GM15510 (cell line): ENCODE results near the gene ENKD1.

Source experiments
- POLR2A ChIP-seq: IDR thresholded peaks from 3 replicates; pipeline ENCODE4 v1.6.1; 2011; ENCODE audit warnings: borderline replicate concordance; ENCODE audit not compliant: insufficient read length; ENCODE audit errors: extremely low read depth

The ENKD1 gene, protein sequence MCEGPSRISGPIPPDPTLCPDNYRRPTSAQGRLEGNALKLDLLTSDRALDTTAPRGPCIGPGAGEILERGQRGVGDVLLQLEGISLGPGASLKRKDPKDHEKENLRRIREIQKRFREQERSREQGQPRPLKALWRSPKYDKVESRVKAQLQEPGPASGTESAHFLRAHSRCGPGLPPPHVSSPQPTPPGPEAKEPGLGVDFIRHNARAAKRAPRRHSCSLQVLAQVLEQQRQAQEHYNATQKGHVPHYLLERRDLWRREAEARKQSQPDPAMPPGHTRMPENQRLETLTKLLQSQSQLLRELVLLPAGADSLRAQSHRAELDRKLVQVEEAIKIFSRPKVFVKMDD

DNA sequence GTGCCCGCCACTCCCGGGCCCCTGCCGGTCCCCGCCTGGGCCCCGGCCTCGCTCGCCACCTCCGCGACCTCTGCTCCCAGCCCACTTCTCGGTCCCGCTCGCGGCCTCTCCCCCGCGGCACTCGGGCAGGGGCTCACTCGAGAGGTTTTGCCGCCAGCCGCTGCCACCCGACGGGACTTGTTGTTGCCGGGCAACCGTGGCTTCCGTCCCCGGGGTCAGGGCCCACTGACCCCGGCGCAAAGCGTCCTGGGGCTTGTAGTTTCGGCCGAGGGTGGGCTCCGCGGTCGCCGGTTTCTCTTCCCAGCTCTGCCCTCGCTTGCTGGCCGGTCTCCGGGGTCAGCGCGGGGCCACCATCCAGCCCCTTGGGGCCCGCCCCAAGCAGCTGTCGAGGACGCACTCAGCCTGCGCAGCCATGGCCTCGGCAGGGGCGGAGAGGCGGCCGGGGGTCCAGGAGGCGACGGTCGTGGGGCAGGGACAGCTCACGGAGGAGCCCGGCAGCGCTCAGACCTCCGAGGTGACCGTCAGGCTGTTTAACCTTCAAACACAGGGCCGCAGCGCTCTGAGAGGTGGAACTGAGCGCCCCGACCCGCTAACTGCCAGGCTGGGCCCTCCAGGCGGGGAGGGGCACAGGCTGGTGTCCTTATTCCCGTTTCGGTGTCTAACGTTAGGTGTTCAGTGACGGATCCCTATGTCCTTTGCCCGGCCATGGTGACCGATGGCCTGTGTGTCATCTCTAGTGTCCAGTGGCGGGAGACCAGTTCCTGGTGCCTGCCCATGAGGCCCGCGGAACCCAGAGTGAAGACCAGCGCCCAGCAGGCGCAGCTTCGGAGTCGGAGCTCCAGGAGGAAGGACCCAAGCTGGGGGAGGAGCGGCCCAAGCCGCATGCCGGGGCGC is at the start of gene ENKD1, which contains the start of gene C16orf86:
TSS of gene ENKD1 (minus strand) at position 192 of the 894 bp plus-strand sequence. CDS start 308 bp downstream, outside the sequence.
TSS of gene C16orf86 (plus strand) at position 256 of the 894 bp plus-strand sequence. CDS start at position 413, 157 bp downstream.
- TF ChIP-seq POLR2A: no peak

DNA sequence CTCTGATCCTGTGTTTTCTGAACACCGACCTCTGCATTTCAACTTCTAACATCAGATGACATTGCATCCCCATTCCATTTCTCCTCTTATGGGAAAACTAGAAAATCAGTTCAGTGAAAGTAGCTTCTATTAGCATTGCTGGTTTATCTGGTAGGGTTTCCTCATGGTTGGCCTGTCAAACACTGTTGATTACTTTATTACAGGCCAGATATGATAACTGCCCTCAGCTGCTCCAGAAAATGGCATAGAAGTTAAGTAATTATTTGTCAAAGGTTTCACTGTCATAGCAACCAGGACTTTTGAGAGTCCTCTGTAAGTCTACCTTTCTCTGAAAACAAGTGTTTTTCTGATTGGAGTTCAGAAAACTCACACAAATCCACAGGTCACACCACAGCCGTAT is 49.5 kb upstream of the ENKD1 start:
- TF ChIP-seq POLR2A: no peak

DNA sequence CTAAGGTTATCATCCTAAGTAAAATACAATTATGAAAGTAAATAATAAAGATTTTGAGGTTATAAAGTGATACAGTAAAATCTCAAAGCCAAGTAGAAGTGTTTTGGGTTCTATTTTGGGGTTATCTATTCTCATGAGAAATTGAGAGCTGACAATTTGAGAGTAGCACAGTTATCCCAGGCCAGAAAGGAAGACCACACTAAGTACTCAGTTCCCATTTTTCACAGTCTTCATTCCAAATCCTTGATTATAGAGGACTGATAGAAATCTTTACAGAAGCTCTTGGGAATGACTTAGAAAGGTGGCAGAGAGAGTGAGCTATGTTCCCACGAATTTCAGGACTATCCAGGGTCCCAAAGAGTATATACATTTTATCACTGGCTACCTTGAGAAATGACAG is 48.0 kb upstream of the ENKD1 start:
- no peak for TF ChIP-seq POLR2A

DNA sequence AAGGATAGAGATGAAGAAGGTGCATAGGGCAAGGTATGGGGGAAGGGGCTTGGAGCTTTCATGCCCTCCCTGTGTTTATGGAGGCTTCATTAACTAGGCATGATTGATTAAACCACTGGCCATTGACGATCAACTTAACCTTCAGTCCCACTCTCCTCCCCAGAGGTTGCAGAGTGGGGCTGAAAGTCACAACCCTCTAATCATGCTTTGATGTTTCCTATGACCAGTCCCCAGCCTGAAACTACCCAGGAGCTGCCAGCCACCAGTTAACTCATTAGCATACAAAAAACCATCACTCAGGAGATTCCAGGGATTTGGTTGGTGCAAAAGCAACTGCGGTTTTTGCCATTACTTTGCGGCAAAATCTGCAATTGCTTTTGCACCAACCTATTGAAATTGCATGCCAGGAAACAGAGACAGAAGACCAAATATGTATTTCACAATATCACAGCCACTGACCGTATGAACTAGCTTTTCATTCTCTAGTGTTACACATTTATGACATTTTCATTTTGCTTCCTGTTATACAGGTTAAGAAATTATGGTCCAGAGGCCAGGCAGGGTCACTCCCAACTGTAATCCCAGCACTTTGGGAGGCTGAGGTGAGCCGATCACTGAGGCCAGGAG is 47.2 kb upstream of the ENKD1 start:
- TF ChIP-seq POLR2A: no peak

DNA sequence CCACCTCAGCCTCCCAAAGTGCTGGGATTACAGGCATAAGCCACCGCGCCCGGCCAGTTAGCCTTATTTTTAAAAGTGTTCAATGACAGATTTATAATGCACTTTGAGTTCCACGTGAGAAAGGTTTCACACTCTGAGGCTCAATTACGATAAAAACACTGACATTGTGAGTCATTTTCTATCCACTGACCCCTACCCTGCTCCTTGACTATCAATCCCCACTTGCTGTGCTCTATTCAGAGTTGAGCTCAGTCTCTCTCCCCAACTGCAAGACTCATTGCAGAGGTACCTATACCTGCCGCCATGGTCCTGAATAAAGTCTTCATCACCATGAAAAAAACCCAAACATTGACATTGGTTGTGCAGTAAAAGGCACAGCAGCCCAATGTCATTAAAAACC is 44.1 kb upstream of the ENKD1 start:
- no peak for TF ChIP-seq POLR2A

DNA sequence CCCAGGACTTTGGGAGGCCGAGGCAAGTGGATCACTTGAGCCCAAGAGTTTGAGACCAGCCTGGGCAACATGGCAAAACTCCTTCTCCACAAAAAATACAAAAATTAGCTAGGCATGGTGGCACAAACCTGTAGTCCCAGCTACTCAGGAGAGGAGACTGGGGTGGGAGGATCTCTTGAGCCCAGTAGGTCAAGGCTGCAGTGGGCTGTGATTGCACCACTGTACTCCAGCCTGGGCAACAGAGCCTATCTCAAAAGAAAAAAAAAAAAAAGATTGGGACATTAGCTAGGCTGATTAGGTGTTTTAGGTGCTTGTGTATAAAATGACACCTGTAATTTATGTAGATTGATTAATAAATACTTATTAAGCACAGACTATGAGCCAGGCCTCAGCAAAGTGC is 42.5 kb upstream of the ENKD1 start:
- no peak for TF ChIP-seq POLR2A

DNA sequence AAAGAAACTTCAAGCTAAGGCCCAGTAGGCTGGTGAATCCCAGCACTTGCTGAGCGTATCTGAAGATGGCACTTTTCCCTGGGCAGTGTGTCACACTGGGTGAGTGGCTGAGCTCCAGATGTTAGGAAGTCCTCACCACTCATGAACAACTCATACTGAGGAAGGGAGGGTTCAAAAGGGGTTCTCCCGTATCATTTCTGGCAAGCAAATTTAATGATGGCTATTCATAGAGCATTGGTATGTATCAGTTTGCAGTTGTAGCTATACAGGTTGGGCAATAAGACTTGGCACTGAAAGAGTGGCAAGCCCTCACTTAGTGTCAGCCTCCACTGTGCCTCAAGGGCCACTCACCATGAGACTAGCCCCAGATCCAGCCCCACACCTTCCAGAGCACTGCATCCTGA is 41.8 kb upstream of the ENKD1 start:
- no peak for TF ChIP-seq POLR2A

DNA sequence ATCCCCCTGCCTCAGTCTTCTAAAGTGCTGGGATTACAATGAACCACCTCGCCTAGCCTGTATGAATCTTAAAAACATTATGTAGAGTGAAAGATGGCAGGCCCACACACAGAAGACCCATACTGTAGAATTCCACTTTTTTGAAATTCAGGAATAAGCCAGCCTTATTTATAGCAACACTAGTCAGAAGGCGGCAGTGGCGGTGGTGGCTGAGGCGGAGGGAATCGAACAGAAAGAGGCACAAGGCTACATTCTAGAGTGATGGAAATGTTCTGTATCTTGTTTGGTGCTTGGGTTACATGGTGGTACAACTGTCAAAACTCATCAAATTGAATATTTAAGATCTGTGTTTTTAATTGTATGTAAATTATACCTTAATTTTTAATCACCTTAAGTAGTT is 41.2 kb upstream of the ENKD1 start:
- no peak for TF ChIP-seq POLR2A

DNA sequence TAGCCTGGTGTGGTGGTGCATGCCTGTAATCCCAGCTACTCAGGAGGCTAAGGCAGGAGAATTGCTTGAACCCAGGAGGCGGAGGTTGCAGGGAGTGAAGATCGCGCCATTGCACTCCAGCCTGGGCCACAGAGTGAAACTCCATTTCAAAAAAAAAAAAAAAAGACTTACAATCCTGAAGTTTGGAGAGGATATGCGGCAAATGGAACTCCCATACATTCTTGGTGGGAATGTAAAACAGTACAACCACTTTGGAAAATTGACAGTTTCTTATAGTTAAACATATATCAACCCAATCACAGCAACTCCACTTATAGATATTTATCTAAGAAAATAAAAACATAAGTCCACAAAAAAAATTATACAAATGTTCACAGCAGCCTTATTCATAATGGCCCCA is 40.7 kb upstream of the ENKD1 start:
- no peak for TF ChIP-seq POLR2A

DNA sequence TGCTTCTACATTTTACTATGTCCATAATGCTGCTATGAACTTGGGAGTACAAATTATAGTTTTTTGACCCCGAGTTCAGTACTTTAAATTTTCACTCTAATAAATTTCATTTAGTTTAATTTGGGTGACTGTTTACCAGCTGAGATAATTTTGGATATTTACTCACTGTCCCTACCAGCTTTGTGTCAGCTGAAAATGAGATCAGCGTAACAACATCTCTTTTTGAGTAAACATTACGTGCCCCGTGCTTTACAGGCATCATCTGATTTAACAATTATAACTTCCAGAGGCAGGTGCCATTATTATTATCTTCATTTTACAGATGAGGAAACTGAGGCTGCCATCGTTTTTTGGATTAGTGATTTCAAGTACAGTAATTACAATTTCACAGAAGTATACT is 37.6 kb upstream of the ENKD1 start:
- TF ChIP-seq POLR2A: no peak

DNA sequence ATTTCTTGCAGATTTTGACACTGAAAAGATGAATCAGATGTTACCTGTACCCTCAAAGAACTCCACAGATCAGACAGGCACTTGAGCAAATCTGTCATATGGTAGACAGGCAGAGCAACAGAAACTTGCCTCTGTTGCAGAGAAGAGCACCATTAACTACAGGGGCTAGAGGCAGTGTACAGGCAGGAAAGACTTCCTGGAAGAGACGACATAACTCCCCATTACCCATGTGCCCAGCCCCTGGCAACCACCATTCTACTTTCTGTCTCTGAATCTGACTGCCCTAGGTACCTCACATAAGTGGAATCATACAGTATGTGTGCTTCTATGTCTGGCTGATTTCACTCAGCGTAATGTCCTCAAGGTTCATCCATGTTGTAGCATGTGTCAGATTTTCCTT is 37.1 kb upstream of the ENKD1 start:
- no peak for TF ChIP-seq POLR2A

DNA sequence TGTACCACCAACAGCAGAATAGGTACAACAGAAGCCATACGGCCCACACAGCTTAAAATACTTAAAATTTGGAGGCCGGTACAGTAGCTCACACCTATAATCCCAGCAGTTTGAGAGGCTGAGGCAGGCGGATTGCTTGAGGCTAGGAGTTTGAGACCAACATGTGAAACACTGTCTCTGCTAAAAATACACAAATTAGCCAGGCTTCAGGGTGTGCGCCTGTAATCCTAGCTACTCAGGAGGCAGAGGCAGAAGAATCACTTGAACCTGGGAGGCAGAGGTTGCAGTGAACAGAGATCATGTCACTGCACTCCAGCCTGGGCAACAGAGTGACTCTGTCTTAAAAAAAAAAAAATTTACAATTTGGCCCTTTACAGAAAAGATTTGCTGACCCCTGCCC is 35.6 kb upstream of the ENKD1 start:
- TF ChIP-seq POLR2A: no peak

DNA sequence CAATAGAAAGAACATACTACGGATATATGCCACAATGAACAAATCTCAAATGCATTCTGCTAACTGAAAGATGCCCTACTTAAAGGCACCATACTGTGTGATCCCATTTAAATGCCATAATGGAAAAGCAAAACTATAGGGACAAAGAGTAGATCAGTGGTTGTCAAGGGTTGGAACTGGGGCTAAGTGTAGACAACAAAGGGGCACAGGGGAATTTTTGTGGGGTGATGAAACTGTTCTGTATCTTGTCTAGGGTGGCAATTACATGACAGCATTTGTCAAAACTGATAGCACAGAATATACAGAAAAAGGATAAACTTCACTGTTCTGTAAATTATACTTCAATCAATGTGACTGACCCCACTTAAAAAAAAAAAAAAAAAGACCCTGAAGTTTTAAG is 34.9 kb upstream of the ENKD1 start:
- no peak for TF ChIP-seq POLR2A

DNA sequence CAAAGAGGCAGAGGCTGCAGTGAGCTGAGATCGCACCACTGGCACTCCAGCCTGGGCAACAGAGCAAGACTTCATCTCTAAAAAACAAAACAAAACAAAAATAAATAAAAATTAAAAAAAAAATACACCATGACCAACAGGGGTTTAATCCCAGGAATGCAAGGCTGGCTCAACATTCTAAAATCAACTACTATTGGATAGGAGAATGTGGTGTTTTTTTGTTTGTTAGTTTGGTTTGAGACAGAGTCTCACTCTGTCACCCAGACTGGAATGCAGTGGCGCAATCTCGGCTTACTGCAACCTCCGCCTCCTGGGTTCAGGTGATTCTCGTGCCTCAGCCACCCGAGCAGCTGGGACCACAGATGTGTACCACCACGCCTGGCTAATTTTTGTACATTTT is 32.7 kb upstream of the ENKD1 start:
- no peak for TF ChIP-seq POLR2A
